H1 (cell line): ENCODE results near the gene PNMA6E. TPM values are rescaled to one million over a fixed set of nuclear protein-coding genes. Genes with fewer than 3 reads are reported as not detected.

Source experiments
- CTCF ChIA-PET: fragments of 300-600 bp; sonication (Branson Sonifier 250); formaldehyde crosslinking; loops from one replicate; lab custom pipeline; 2021; ENCODE audit not compliant: partially characterized antibody; lab: Charles Lee
- POLR2A ChIA-PET: fragments of 300-600 bp; sonication (Branson Sonifier 250); formaldehyde crosslinking; loops from one replicate; lab custom pipeline; 2021; ENCODE audit warnings: inconsistent platforms; ENCODE audit not compliant: partially characterized antibody; lab: Charles Lee
- DNase-seq, 2 experiments: peaks; one replicate each; pipeline versions ENCODE4 v3.0.0 to v3.0.0-alpha.2; 2010 to 2022; ENCODE audit warnings: low spot score in 2 of 2, low read depth in 1 of 2, mixed read lengths in 1 of 2
- FAIRE-seq: peaks from 2 replicates; lab custom pipeline; 2011; peaks lifted over from hg19 to GRCh38; lab: Jason Lieb, UNC
- H2AFZ ChIP-seq: 2 replicates; pipeline ENCODE4 v1.8.1; 2012; ENCODE audit warnings: low read length, inconsistent platforms
- H2AK5ac ChIP-seq: 2 replicates; pipeline ENCODE4 v1.6.1; 2013; ENCODE audit warnings: low read depth, low read length
- H2BK120ac ChIP-seq: replicated peaks from 2 replicates; pipeline ENCODE3; 2013; ENCODE audit warnings: low read depth, low read length, inconsistent platforms
- H2BK12ac ChIP-seq: 2 replicates; pipeline ENCODE4 v1.6.1; 2013; ENCODE audit warnings: low read depth, low read length
- H2BK15ac ChIP-seq: 2 replicates; pipeline ENCODE4 v1.6.1; 2013; ENCODE audit warnings: low read length
- H2BK20ac ChIP-seq: 2 replicates; pipeline ENCODE4 v1.6.1; 2013; ENCODE audit warnings: low read length
- H2BK5ac ChIP-seq: 2 replicates; pipeline ENCODE4 v1.6.1; 2013; ENCODE audit warnings: low read depth, low read length
- H3K14ac ChIP-seq: 2 replicates; pipeline ENCODE4 v1.6.1; 2013; ENCODE audit warnings: inconsistent platforms; ENCODE audit not compliant: insufficient read length
- H3K18ac ChIP-seq: 2 replicates; pipeline ENCODE4 v1.6.1; 2013; ENCODE audit warnings: low read length; ENCODE audit errors: extremely low read depth
- H3K23ac ChIP-seq: 2 replicates; pipeline ENCODE4 v1.6.1; 2013; ENCODE audit warnings: inconsistent platforms; ENCODE audit not compliant: insufficient read length
- H3K23me2 ChIP-seq: 2 replicates; pipeline ENCODE4 v1.6.1; 2013; ENCODE audit warnings: low read depth, low read length
- H3K27ac ChIP-seq: 2 replicates; pipeline ENCODE4 v1.6.1; 2011; ENCODE audit warnings: low read depth, low read length, inconsistent platforms
- H3K27me3 ChIP-seq, 4 experiments: replicated peaks in 1 of 4; 1 replicate in 1 of 4; 2 replicates in 3 of 4; pipeline versions ENCODE4 v1.6.1 to v1.8.1; 2011 to 2013; ENCODE audit warnings: low read length in 3 of 4, mild to moderate bottlenecking in 3 of 4, inconsistent platforms in 2 of 4, mixed read lengths in 2 of 4, moderate library complexity in 1 of 4; ENCODE audit not compliant: control insufficient read depth in 3 of 4, insufficient read depth in 3 of 4; ENCODE audit errors: extremely low read depth in 1 of 4
- H3K36me3 ChIP-seq, 4 experiments: 2 replicates each; pipeline versions ENCODE4 v1.6.1 to v1.8.1; 2011 to 2013; ENCODE audit warnings: mild to moderate bottlenecking in 4 of 4, low read length in 3 of 4, moderate library complexity in 2 of 4, control low read depth in 1 of 4, inconsistent platforms in 1 of 4; ENCODE audit not compliant: insufficient read depth in 4 of 4, control insufficient read depth in 2 of 4
- H3K4ac ChIP-seq: replicated peaks from 2 replicates; pipeline ENCODE3; 2013; ENCODE audit warnings: low read length, low read depth, mixed read lengths, inconsistent platforms; ENCODE audit not compliant: insufficient read length
- H3K4me1 ChIP-seq, 4 experiments: replicated peaks in 1 of 4; 1 replicate in 1 of 4; 2 replicates in 3 of 4; pipeline versions ENCODE4 v1.6.1 to v1.8.1; 2011 to 2013; ENCODE audit warnings: low read length in 3 of 4, inconsistent platforms in 2 of 4, mixed read lengths in 1 of 4; ENCODE audit not compliant: insufficient read depth in 4 of 4, control insufficient read depth in 3 of 4
- H3K4me2 ChIP-seq, 2 experiments: 2 replicates each; pipeline versions ENCODE4 v1.6.1 to v1.8.1; 2011 to 2013; ENCODE audit warnings: low read depth in 2 of 2, low read length in 2 of 2, control low read depth in 1 of 2, inconsistent platforms in 1 of 2, mild to moderate bottlenecking in 1 of 2; ENCODE audit not compliant: insufficient read depth in 1 of 2
- H3K4me3 ChIP-seq, 4 experiments: fragments of 200-600, 300-600 bp in 1 of 4; sonication (generic), shearing (Covaris generic), sonication (Bioruptor Twin) in 1 of 4; 2 replicates each; pipeline versions ENCODE4 v1.5.1 to v1.8.1; 2011 to 2016; ENCODE audit warnings: low read length in 4 of 4, low read depth in 3 of 4, control low read depth in 2 of 4, inconsistent platforms in 2 of 4, mild to moderate bottlenecking in 2 of 4, mixed read lengths in 1 of 4, moderate library complexity in 1 of 4; ENCODE audit not compliant: insufficient read depth in 2 of 4; ENCODE audit errors: extremely low read depth in 1 of 4
- H3K56ac ChIP-seq: replicated peaks from 2 replicates; pipeline ENCODE3; 2013; ENCODE audit warnings: low read depth, mild to moderate bottlenecking, mixed read lengths, low read length, inconsistent platforms; ENCODE audit not compliant: insufficient read length
- H3K79me1 ChIP-seq: 2 replicates; pipeline ENCODE4 v1.6.1; 2013; ENCODE audit warnings: low read depth, low read length, control low read depth
- H3K79me2 ChIP-seq, 2 experiments: 2 replicates each; pipeline versions ENCODE4 v1.6.1 to v1.8.1; 2012 to 2013; ENCODE audit warnings: low read length in 2 of 2, mild to moderate bottlenecking in 2 of 2, inconsistent platforms in 1 of 2; ENCODE audit not compliant: insufficient read depth in 2 of 2, control insufficient read depth in 1 of 2
- H3K9ac ChIP-seq, 4 experiments: replicated peaks in 1 of 4; 1 replicate in 1 of 4; 2 replicates in 3 of 4; pipeline versions ENCODE4 v1.6.1 to v1.8.1; 2011 to 2013; ENCODE audit warnings: low read depth in 3 of 4, low read length in 3 of 4, control low read depth in 2 of 4, mild to moderate bottlenecking in 2 of 4, moderate library complexity in 2 of 4, inconsistent platforms in 1 of 4; ENCODE audit errors: extremely low read depth in 1 of 4
- H3K9me3 ChIP-seq, 2 experiments: 2 replicates each; pipeline versions ENCODE4 v1.6.1 to v1.8.1; 2012 to 2013; ENCODE audit warnings: mild to moderate bottlenecking in 2 of 2, moderate library complexity in 2 of 2, control low read depth in 1 of 2, inconsistent platforms in 1 of 2, low read depth in 1 of 2, low read length in 1 of 2, mixed read lengths in 1 of 2; ENCODE audit not compliant: insufficient read depth in 2 of 2
- H4K20me1 ChIP-seq, 2 experiments: replicated peaks in 1 of 2; 2 replicates each; pipeline versions ENCODE3 to v1.8.1; 2011 to 2013; ENCODE audit warnings: inconsistent platforms in 2 of 2, low read length in 2 of 2, mild to moderate bottlenecking in 1 of 2; ENCODE audit not compliant: insufficient read depth in 2 of 2, control insufficient read depth in 1 of 2
- H4K5ac ChIP-seq: 2 replicates; pipeline ENCODE4 v1.6.1; 2013; ENCODE audit warnings: low read length, low read depth, mixed read lengths, inconsistent platforms; ENCODE audit not compliant: insufficient read length
- H4K8ac ChIP-seq: 2 replicates; pipeline ENCODE4 v1.8.0; 2013; ENCODE audit warnings: mild to moderate bottlenecking, moderate library complexity, low read length, inconsistent platforms; ENCODE audit not compliant: insufficient read depth; ENCODE audit errors: extremely low read depth
- H4K91ac ChIP-seq: replicated peaks from 2 replicates; pipeline ENCODE3; 2013; ENCODE audit warnings: low read length, mixed read lengths, inconsistent platforms; ENCODE audit not compliant: insufficient read length
- ASH2L ChIP-seq: fragments of 200-600, 300-600 bp; sonication (generic); IDR thresholded peaks from one replicate; pipeline ENCODE4 v1.7.1; 2017; ENCODE audit warnings: low read length
- BRCA1 ChIP-seq: IDR thresholded peaks from 2 replicates; pipeline ENCODE4 v1.6.1; 2012; ENCODE audit warnings: low read depth, low read length, improper control_type of control experiment
- CBX8 ChIP-seq: fragments of 300-800, 300-1000 bp; sonication (generic); IDR thresholded peaks from 2 replicates; pipeline ENCODE4 v1.7.1; 2016; ENCODE audit warnings: low read depth, low read length, borderline replicate concordance
- CHD1 ChIP-seq: IDR thresholded peaks from 2 replicates; pipeline ENCODE4 v1.6.1; 2012; ENCODE audit warnings: low read depth, low read length, improper control_type of control experiment
- CREB1 ChIP-seq: IDR thresholded peaks from 2 replicates; pipeline ENCODE4 v1.6.1; 2012; ENCODE audit warnings: inconsistent platforms
- CTBP2 ChIP-seq: IDR thresholded peaks from 2 replicates; pipeline ENCODE4 v1.7.0; 2011; ENCODE audit warnings: borderline replicate concordance, mild to moderate bottlenecking, moderate library complexity, mixed read lengths, low read length; ENCODE audit not compliant: insufficient read depth, insufficient read length
- EZH2 ChIP-seq: fragments of 200-600 bp; sonication (generic); IDR thresholded peaks from 2 replicates; pipeline ENCODE4 v1.7.1; 2012; ENCODE audit warnings: low read depth, mild to moderate bottlenecking, moderate library complexity, low read length, inconsistent platforms; ENCODE audit not compliant: severe bottlenecking
- HDAC2 ChIP-seq, 2 experiments: fragments of 300-600 bp in 1 of 2; sonication (generic) in 1 of 2; IDR thresholded peaks; 2 replicates each; pipeline ENCODE4 v1.6.1; 2011 to 2012; ENCODE audit warnings: low read depth in 2 of 2, low read length in 2 of 2, mild to moderate bottlenecking in 2 of 2, moderate library complexity in 2 of 2, borderline replicate concordance in 1 of 2, inconsistent platforms in 1 of 2
- JUND ChIP-seq: IDR thresholded peaks from 2 replicates; pipeline ENCODE4 v1.6.1; 2011; ENCODE audit warnings: mild to moderate bottlenecking, improper control_type of control experiment, low read length
- NANOG ChIP-seq: IDR thresholded peaks from 2 replicates; pipeline ENCODE4 v1.6.1; 2011; ENCODE audit warnings: low read length, low read depth, mild to moderate bottlenecking, inconsistent platforms; ENCODE audit not compliant: insufficient read depth, poor library complexity, severe bottlenecking
- SIX5 ChIP-seq: IDR thresholded peaks from 2 replicates; pipeline ENCODE4 v1.6.1; 2011; ENCODE audit warnings: mild to moderate bottlenecking, low read depth, low read length
- SP1 ChIP-seq: IDR thresholded peaks from 2 replicates; pipeline ENCODE4 v1.6.1; 2011; ENCODE audit warnings: low read depth, low read length
- SP4 ChIP-seq: IDR thresholded peaks from 2 replicates; pipeline ENCODE4 v1.6.1; 2012; ENCODE audit warnings: low read length, inconsistent platforms
- WGBS, 2 experiments: shearing (Covaris generic) in 1 of 2; methylation state at CpG; one replicate each; pipeline versions ENCODE4 v1.1.6 to v1.1.7; 2013 to 2015; ENCODE audit warnings: low lambda C conversion rate in 2 of 2, mixed read lengths in 2 of 2, inconsistent platforms in 1 of 2, low coverage in 1 of 2, missing lambda C conversion rate in 1 of 2; ENCODE audit not compliant: insufficient replicate concordance in 2 of 2, insufficient coverage in 1 of 2, insufficient read length in 1 of 2; ENCODE audit errors: extremely low coverage in 1 of 2, missing lambda C conversion rate in 1 of 2; 5-methylcytosine and 5-hydroxymethylcytosine counted together
- polyA plus RNA-seq, 7 experiments: library from polyadenylated mRNA; depleted of rRNA in 3 of 7; stranded (reverse) in 5 of 7; unstranded in 2 of 7; fragments of >200 nt in 5 of 7; fragments of 200-250 nt in 2 of 7; gene quantifications; 1 replicate in 5 of 7; 2 replicates in 1 of 7; 4 replicates in 1 of 7; pipeline versions ENCODE4 v1.2.1 to v1.2.3, GENCODE V29; 2011 to 2013; ENCODE audit warnings: missing spikeins in 2 of 7, mixed read lengths in 2 of 7
- total RNA-seq: library from RNA; stranded (reverse); fragmentation: NEBNext Ultra II Directional; extraction: Animal tissue kit (Norgen Biotek cat#: 25700); gene quantifications from 2 replicates; pipeline ENCODE4 v1.2.1, GENCODE V29; 2021

The PNMA6E gene
- total and polyA plus RNA-seq, 2 of the 8 experiments (the other 6 are each of a cell fraction or from before 2014, with no cell fraction given), result not detected

DNA sequence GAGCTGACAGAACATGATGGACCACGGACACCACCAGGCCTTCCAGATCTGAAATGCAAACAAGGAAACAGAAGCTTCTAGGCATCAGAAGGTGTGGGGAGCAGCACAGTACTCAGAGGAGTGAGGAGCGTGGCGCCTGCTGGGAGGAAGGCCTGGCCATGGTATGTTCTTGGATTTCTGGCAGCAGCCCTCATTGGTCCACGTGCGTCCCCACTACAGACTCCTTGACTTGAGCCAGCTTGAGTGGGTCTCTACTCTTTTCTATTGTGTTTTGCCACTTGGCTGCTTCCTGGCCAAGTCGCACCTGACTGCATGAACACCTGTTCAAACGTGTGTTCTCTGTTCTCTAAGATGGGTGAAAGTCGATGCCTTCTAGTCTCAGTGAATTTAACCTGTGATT lies 49.2 kb downstream of the PNMA6E start:
- no peak overlapping the region for H2BK5ac ChIP-seq
- no peaks in the 10 kb centered on the region for H4K20me1 ChIP-seq
- no peaks in the 10 kb centered on the region for H3K79me2 ChIP-seq
- H2AK5ac ChIP-seq, result no peak overlapping the region
- ChIA-PET CTCF (interaction anchor here (0.6 to 3.1 kb wide), 4 partner anchors 7 to 257 kb away, joined by 3 to 8 read pairs (median 4); no protein-coding TSS in a partner anchor), POLR2A (no interaction called here)
- no peak overlapping the region for H3K9ac ChIP-seq
- no peak overlapping the region for H2BK20ac ChIP-seq
- H2BK12ac ChIP-seq, result no peak overlapping the region
- DNase-seq, result no peak
- peaks cover 3 to 10% of the 10 kb centered on the region in 2 experiments; a peak in 1 of 4 replicates for H3K9me3 ChIP-seq
- no peak overlapping the region for H3K4me2 ChIP-seq
- no peaks in the 10 kb centered on the region for H3K23me2 ChIP-seq
- H2BK15ac ChIP-seq, result no peak overlapping the region
- 87% methylated on average over 6 of the region's 8 CpGs; no CpG with 5 or more reads in 1 of the 2 experiments for WGBS, 2 experiments
- H3K56ac ChIP-seq, result no peak overlapping the region
- H3K4ac ChIP-seq, result no peak overlapping the region
- no peak overlapping the region for H4K91ac ChIP-seq
- H2AFZ ChIP-seq, result no peak overlapping the region
- H3K4me3 ChIP-seq, result no peak overlapping the region
- no peak overlapping the region for H3K23ac ChIP-seq
- no peaks in the 10 kb centered on the region for H3K27me3 ChIP-seq
- H3K79me1 ChIP-seq, result no peaks in the 10 kb centered on the region
- H3K4me1 ChIP-seq, result peaks cover 0 to 2% (median 0%) of the 10 kb centered on the region in 4 experiments; a peak in 1 of 7 replicates
- H3K36me3 ChIP-seq, result peaks cover 0 to 17% (median 5%) of the 10 kb centered on the region in 4 experiments; a peak in 5 of 8 replicates
- TF ChIP-seq CBX8 (no peak), BRCA1 (no peak), ASH2L (no peak), JUND (no peak), SIX5 (no peak), NANOG (no peak), SP4 (no peak), CHD1 (no peak), CREB1 (no peak), CTBP2 (no peak), HDAC2 (IDR thresholded peaks at IDR 0.05; ENCODE audit: borderline replicate concordance in 1 of 2, low read depth in 2 of 2, low read length in 2 of 2) (no peak), SP1 (no peak), EZH2 (no peak)
- TF ChIP-seq, all 59 proteins: peak for 0
- H4K8ac ChIP-seq, result no peak overlapping the region
- H3K18ac ChIP-seq, result no peak overlapping the region
- no peak overlapping the region for H3K27ac ChIP-seq
- no peak for FAIRE-seq
- H3K14ac ChIP-seq, result no peak overlapping the region
- no peak overlapping the region for H4K5ac ChIP-seq
- no peak overlapping the region for H2BK120ac ChIP-seq
